Parathyroid adenoma (tissue), 2 donors: ENCODE data around the gene SNX2.

Experiments
- H2AFZ ChIP-seq: fragments of 300-600 bp; sonication (generic); one replicate; pipeline ENCODE4 v1.7.0; 2017; ENCODE audit warnings: antibody characterized with exemption, mild to moderate bottlenecking
- H3K27ac ChIP-seq: fragments of 300-600 bp; sonication (generic); one replicate; pipeline ENCODE4 v1.7.0; 2017
- H3K27me3 ChIP-seq: fragments of 300-600 bp; sonication (generic); one replicate; pipeline ENCODE4 v1.7.0; 2017; ENCODE audit warnings: low read length; ENCODE audit not compliant: control insufficient read depth, insufficient read depth
- H3K36me3 ChIP-seq: fragments of 300-600 bp; sonication (generic); one replicate; pipeline ENCODE4 v1.7.0; 2017; ENCODE audit warnings: low read length; ENCODE audit not compliant: control insufficient read depth, insufficient read depth
- H3K4me1 ChIP-seq: fragments of 300-600 bp; sonication (generic); one replicate; pipeline ENCODE4 v1.7.0; 2017; ENCODE audit warnings: control low read depth
- H3K4me2 ChIP-seq: fragments of 300-600 bp; sonication (generic); one replicate; pipeline ENCODE4 v1.7.0; 2017; ENCODE audit warnings: low read length
- H3K4me3 ChIP-seq: fragments of 300-600 bp; sonication (generic); one replicate; pipeline ENCODE4 v1.7.0; 2017; ENCODE audit warnings: low read depth, low read length
- H3K79me2 ChIP-seq: fragments of 300-600 bp; sonication (generic); one replicate; pipeline ENCODE4 v1.7.0; 2017; ENCODE audit warnings: control low read depth
- H3K9ac ChIP-seq: fragments of 300-600 bp; sonication (generic); one replicate; pipeline ENCODE4 v1.7.0; 2017; ENCODE audit warnings: mild to moderate bottlenecking
- H3K9me3 ChIP-seq: fragments of 300-600 bp; sonication (generic); one replicate; pipeline ENCODE4 v1.7.0; 2017; ENCODE audit warnings: low read length; ENCODE audit not compliant: control insufficient read depth
- TF ChIP-seq, protein P1 (sequence below): fragments of 300-600 bp; sonication (generic); IDR thresholded peaks from one replicate; pipeline ENCODE4 v1.7.0; 2017; ENCODE audit warnings: antibody characterized with exemption, mild to moderate bottlenecking
- donor health status: primary hyperparathyroidism.

Gene SNX2

DNA sequence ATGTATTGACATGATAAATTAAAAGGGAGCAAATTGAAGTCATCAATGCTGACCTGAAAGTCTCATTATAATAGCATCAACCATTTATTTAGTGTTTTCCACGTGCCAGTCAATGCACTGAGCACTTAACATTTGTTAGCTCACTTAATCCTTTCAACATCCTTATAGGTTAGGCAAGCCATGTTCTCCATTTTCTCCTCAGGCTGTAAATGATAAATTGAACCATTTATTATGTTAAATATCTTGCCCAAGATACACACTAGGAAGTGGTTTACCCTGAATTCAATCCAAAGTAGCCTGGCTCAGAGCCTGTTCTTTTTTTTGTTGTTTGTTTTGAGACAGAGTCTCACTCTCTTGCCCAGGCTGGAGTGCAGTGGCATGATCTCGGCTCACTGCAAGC lies 25.0 kb upstream of the SNX2 start:
- H3K4me3 ChIP-seq = no peak overlapping the region
- no peak overlapping the region for H2AFZ ChIP-seq
- TF ChIP-seq, protein P1, sequence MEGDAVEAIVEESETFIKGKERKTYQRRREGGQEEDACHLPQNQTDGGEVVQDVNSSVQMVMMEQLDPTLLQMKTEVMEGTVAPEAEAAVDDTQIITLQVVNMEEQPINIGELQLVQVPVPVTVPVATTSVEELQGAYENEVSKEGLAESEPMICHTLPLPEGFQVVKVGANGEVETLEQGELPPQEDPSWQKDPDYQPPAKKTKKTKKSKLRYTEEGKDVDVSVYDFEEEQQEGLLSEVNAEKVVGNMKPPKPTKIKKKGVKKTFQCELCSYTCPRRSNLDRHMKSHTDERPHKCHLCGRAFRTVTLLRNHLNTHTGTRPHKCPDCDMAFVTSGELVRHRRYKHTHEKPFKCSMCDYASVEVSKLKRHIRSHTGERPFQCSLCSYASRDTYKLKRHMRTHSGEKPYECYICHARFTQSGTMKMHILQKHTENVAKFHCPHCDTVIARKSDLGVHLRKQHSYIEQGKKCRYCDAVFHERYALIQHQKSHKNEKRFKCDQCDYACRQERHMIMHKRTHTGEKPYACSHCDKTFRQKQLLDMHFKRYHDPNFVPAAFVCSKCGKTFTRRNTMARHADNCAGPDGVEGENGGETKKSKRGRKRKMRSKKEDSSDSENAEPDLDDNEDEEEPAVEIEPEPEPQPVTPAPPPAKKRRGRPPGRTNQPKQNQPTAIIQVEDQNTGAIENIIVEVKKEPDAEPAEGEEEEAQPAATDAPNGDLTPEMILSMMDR = no peak
- H3K4me1 ChIP-seq = no peaks in the 10 kb centered on the region
- no peaks in the 10 kb centered on the region for H3K9me3 ChIP-seq
- H3K27ac ChIP-seq = no peak overlapping the region
- H3K9ac ChIP-seq = no peak overlapping the region
- no peaks in the 10 kb centered on the region for H3K27me3 ChIP-seq
- no peak overlapping the region for H3K4me2 ChIP-seq
- no peaks in the 10 kb centered on the region for H3K36me3 ChIP-seq
- H3K79me2 ChIP-seq = no peaks in the 10 kb centered on the region

DNA sequence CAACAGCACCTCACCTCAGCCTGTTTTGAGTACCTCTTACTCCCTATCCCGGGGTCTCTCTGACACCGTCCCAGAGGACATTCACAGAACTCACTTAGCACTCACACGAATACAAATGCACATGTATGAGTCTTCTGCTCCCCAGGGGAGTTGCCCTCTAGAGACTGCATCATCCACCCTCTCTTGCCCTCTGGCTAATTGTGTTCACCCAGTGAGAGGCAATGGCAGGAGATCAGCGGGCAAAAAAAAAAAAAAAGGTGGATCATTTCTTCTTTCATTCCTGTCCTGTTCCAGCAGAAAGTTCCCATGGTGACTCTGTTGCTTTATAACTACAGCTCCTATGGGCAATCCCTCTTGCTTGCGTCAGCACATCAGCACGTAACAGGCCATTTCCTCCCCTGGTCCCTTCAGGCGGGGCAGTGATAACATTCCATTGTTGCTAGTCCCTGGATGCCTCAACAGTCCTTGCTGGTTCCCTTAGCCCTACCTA lies 23.5 kb upstream of the SNX2 start:
- no peaks in the 10 kb centered on the region for H3K27me3 ChIP-seq
- H3K27ac ChIP-seq = no peak overlapping the region
- no peak overlapping the region for H2AFZ ChIP-seq
- no peak overlapping the region for H3K4me3 ChIP-seq
- no peak overlapping the region for H3K9ac ChIP-seq
- no peak overlapping the region for H3K4me2 ChIP-seq
- no peaks in the 10 kb centered on the region for H3K36me3 ChIP-seq
- no peaks in the 10 kb centered on the region for H3K9me3 ChIP-seq
- H3K4me1 ChIP-seq = no peaks in the 10 kb centered on the region
- TF ChIP-seq, protein P1 = no peak
- H3K79me2 ChIP-seq = no peaks in the 10 kb centered on the region

DNA sequence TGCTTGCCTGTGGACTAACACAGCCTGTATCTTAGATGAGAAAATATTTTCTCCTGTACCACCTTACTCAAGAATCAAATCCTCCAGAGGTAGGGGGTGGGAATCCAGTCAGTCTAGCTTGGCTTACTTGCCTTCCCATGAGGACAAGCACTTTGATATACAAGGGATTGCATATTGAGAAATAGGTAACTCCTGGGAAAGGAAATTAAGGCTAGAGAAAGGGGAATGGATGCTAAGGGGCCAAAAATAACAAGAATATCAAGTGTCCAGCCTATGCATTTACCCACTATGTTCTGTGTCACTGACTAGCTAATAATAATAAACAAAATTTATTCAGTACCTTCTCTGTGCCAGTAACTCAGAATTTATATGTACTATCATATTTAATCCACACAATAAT lies 21.4 kb upstream of the SNX2 start:
- H3K9ac ChIP-seq = no peak overlapping the region
- H3K79me2 ChIP-seq = no peaks in the 10 kb centered on the region
- H3K4me2 ChIP-seq = no peak overlapping the region
- H3K4me1 ChIP-seq = no peaks in the 10 kb centered on the region
- no peak overlapping the region for H3K4me3 ChIP-seq
- H3K27ac ChIP-seq = no peak overlapping the region
- TF ChIP-seq, protein P1 = no peak
- H2AFZ ChIP-seq = no peak overlapping the region
- no peaks in the 10 kb centered on the region for H3K36me3 ChIP-seq
- no peaks in the 10 kb centered on the region for H3K9me3 ChIP-seq
- no peaks in the 10 kb centered on the region for H3K27me3 ChIP-seq

DNA sequence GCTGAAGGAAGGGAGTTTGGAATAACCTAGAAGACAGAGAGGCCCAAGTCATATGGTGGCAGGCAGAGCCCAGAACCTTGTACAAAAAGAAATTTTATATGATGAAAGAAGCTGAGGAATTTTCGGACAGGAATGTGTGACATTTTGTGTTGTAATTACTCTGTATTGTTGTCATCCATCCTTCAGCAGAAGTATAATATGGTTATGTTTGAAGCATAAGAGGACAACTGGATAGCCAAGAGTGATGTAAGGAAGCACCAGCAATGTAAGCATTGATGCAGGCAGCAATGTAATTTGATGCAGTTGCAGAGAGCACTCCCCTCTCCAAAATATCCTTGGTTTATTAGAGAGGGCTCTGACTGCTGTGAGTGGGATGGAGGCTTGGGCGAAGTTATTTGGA lies 19.1 kb upstream of the SNX2 start:
- H3K4me3 ChIP-seq = no peak overlapping the region
- no peaks in the 10 kb centered on the region for H3K4me1 ChIP-seq
- no peaks in the 10 kb centered on the region for H3K27me3 ChIP-seq
- no peaks in the 10 kb centered on the region for H3K9me3 ChIP-seq
- H3K4me2 ChIP-seq = no peak overlapping the region
- H3K36me3 ChIP-seq = no peaks in the 10 kb centered on the region
- no peak overlapping the region for H3K27ac ChIP-seq
- H2AFZ ChIP-seq = no peak overlapping the region
- H3K9ac ChIP-seq = no peak overlapping the region
- H3K79me2 ChIP-seq = no peaks in the 10 kb centered on the region
- TF ChIP-seq, protein P1 = no peak

DNA sequence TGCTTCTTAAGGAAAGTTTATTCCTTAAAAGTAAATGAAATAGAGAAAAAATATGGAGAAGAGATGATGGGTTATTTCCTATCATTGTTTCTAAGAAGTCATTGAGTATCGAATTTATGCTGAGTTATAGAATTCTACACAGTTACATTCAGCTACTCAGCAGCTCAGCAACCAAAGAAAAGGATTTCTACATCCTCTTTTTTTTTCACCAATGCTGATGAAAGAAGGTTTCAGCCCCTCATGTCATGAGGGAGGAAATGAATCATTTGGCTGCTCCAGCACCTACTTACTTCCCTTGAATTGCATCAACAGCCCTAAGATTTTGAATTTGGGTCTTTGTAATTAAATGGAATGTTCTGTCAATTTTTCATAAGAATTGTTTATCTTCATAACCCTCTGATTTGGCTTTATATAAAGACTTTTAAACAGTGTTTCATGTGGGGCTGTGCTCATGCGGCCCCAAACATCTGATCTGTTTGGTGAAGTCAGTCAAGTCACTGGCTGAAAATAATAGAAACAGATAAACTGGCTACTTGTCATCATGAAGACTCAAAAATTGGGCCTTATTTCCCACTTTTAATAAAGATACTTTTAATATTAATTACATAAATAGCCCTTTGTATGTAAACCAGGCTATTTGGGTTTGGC lies 18.5 kb upstream of the SNX2 start:
- Histone ChIP-seq H2AFZ (no peak overlapping the region), H3K9ac (no peak overlapping the region), H3K4me2 (no peak overlapping the region), H3K27me3 (no peaks in the 10 kb centered on the region), H3K4me1 (no peaks in the 10 kb centered on the region), H3K36me3 (no peaks in the 10 kb centered on the region), H3K27ac (no peak overlapping the region), H3K4me3 (no peak overlapping the region), H3K9me3 (no peaks in the 10 kb centered on the region), H3K79me2 (no peaks in the 10 kb centered on the region)
- TF ChIP-seq, protein P1 = no peak
